Stimulated activated naive CD4-positive, alpha-beta T cell (primary cell): ENCODE results near the gene LAMB3.
A peak's percentile ranks its signal among the peaks of the same experiment; 100 is the strongest.

Source experiments
- DNase-seq, 6 experiments: peaks; one replicate each; lab custom pipeline; 2025; lab: John Stamatoyannopoulos, UW

LAMB3 gene

DNA sequence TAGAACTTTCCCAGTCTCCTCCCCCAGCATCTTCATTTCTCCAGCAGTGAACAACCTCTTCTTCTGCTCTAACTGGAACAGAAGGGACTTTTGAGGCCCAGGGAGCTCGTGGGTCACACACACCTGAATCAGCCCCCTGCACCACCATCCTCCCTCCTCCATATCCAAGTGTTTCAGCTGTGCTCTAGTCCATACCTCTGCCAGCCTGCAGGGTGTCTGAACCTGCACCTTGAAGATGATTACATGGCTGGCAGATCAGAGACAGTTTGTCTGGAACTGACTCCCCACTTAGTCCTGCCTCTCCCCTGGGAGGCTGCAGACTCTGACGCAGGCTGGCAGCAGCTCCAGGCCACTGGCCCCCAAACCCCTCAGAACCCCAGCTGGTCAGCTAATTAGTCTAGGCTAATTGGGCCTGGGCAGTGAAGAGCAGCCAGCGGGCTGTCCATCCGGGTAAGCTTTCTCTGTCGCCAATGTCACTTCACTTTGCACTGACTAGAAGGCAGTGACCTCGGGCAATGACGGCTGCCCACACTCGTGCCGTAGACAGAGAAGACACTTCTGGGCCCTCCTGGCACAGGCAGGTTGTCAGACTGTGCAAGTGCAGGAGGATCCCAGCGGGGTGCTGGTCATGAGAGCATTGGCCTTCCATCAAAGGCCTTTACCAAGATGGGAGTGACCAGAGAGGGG is 56.5 kb downstream of the LAMB3 start:
- no peak for DNase-seq

- no peak for DNase-seq
Measured at GRCh38 chr1:209595028-209595427, 57.2 kb downstream of the LAMB3 start.

GRCh38 chr1:209594440-209594839 is 57.8 kb downstream of the LAMB3 start:
- DNase-seq = no peak

DNA sequence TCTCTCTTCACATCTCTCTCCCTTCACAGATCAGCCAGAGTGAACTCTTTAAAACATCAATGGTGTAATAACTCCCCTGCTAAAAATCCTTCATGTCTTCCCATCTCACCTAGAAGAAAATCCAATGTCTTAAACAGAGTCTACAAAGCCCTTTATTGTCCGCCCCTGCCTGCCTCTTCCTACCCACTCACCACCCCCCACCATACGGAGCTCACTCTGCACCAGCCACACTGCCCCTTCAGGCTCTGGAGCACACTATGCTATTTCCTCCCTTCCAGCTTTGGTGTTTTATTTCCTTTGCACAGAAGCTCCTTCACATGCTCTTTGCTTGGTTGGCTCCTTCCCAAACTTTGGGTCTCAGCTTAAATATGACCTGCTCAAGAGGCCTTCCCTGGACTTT is 58.5 kb downstream of the LAMB3 start:
- DNase-seq = no peak

- DNase-seq = no peak
Measured at GRCh38 chr1:209590405-209590804, 61.8 kb downstream of the LAMB3 start.

GRCh38 chr1:209589863-209590262 is 62.4 kb downstream of the LAMB3 start:
- DNase-seq = no peak

DNA sequence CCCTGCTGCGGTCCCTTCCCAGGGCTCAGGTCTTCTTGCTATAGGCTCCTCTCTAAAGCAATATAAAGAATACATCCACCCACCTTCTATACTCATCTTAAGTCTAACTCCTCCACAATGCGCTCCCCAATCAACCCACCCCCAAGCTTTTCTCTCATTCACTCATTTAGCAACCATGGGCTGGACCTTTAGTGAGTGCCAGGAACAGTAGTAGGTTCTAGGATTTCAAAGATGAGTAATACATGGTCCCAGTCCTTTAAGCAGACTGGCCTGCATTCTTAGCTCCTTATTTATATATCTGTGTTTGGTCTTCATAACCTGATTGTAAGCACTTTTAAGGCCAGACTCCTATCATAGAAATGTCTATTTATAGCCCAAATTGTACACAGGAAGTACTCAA is 62.8 kb downstream of the LAMB3 start:
- DNase-seq = no peak

- DNase-seq = no peak
Measured at GRCh38 chr1:209587789-209588188, 64.4 kb downstream of the LAMB3 start.

GRCh38 chr1:209586221-209586740 is 65.9 kb downstream of the LAMB3 start:
- DNase-seq = no peak

DNA sequence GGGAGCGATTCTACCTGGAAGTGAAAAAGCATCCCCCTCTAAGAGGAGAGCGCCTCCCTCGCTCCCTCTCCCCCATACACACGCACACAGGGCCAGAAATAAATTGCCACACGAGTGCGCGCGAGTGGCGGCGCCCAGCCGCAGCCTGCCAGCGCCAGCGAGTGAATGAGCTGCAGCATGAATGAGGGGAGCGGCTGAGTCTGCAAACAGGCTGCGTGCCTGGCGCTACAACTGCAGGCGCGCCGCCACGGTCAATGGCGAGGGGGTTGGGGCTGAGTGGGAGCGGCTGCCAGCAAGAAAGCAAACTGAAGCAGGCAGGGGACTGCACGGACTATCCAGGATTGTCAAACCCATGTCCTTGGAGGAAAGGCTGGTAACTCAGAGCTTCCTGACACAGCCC is 66.6 kb downstream of the LAMB3 start:
- no peak for DNase-seq

DNA sequence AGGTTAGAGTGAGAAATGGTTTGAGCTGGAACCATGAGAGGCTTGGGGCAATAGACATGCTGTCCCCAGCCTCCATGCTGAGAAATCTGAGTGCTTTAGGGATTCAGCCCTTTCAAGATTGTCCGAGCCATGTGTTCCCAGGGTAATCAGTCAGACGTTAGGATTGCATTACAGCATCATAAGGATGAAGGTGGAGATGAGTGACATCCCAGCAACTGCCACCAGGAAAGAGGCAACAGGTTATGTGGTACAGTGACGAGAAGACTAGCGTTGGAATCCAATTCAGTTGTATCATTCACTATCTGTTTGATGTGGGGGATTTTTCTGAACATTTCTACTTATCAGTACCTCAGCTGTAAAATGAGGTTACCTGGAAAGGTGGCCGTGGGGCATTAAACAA is 67.0 kb downstream of the LAMB3 start:
- no peak for DNase-seq

- DNase-seq = no peak
Measured at GRCh38 chr1:209584231-209584672, 68.0 kb downstream of the LAMB3 start.

DNA sequence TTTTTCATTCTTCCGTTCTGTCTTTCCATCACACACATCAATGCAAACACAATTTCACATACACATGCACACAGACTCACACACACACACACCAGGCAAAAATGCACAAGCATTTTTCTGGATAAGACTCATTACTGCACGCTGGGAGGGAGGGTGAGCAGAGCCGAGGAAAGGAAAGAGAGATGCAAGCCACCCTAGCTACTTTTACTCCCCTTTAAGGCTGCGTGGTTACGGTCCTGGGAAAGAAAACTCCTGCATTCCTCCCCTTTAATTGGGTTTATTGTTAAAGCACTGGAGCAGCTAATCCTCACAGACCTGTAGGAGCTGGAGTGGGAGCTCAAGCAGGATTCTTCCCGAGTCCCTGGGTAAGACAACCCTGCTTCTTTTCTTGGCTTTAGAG is 68.8 kb downstream of the LAMB3 start, which contains the start of gene CAMK1G:
Gene CAMK1G (plus strand): TSS at position 307 of the 400 bp plus-strand sequence. CDS start 11,270 bp downstream, outside the sequence.
- no peak for DNase-seq

DNA sequence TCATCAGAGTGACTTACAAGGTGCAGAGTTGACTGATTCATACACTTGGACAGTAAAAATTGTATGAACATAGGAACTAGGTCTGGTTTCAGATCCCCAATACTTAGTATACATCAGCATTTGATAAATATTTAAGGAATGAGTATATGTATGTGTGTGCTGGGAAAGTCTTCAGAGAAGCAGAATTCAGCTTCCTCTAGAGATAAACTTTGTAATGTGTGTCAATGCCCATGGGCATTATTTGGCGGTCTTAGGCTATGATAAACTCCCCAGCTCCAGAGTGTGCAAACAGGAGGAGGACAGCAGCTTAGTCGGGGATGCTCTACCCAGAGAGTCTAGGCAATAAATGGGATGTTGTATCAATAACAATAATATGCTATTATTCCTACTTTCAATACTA is 71.6 kb downstream of the LAMB3 start:
- no peak for DNase-seq

- DNase-seq = no peak
Measured at GRCh38 chr1:209577346-209577745, 74.9 kb downstream of the LAMB3 start.

DNA sequence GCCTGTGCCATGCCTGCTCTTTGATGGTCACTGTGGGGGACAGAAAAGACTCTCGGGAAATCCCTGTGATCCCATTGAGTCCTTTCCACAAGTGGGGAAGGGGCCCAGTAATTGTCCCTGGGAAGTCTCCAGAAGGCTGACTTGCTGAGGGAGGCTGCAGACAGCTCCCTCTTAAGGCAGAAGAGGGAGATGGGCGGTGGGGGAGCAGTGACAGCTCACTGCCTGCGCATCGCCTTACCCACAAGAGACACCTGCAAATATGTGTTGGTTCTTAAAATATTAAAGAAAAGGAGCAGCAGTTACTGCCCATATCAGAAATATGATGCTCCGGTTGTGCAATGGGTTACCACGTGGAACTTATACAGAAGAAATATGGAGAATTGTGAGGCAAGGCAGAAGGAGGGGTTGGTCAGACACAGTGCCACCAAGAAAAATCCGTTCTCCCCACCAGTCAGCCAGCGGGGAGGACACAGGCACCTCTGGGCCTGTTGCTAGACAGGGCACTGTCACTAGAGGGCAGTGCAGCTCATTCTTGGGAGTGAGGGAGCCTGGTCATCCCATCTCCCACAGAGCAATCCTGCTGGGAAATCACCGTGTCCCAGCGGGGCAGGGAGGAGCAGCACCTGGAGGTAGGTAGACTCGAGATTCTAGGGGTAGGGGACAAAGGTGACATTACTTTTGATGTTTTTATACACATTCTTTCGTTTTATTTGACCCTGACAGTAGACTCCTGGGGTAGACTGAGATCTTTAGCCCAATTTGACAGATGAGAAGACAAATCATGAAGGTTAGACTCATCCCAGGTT is 75.6 kb downstream of the LAMB3 start:
- peak in 5 of 6 experiments; percentile 14 to 54 (median 41) for DNase-seq

GRCh38 chr1:209570743-209571142 is 81.5 kb downstream of the LAMB3 start:
- DNase-seq = no peak

- DNase-seq = peak; percentile 40 to 72 (median 64)
Measured at GRCh38 chr1:209569455-209570207, 82.6 kb downstream of the LAMB3 start.

- no peak for DNase-seq
Measured at GRCh38 chr1:209567698-209568175, 84.5 kb downstream of the LAMB3 start.

DNA sequence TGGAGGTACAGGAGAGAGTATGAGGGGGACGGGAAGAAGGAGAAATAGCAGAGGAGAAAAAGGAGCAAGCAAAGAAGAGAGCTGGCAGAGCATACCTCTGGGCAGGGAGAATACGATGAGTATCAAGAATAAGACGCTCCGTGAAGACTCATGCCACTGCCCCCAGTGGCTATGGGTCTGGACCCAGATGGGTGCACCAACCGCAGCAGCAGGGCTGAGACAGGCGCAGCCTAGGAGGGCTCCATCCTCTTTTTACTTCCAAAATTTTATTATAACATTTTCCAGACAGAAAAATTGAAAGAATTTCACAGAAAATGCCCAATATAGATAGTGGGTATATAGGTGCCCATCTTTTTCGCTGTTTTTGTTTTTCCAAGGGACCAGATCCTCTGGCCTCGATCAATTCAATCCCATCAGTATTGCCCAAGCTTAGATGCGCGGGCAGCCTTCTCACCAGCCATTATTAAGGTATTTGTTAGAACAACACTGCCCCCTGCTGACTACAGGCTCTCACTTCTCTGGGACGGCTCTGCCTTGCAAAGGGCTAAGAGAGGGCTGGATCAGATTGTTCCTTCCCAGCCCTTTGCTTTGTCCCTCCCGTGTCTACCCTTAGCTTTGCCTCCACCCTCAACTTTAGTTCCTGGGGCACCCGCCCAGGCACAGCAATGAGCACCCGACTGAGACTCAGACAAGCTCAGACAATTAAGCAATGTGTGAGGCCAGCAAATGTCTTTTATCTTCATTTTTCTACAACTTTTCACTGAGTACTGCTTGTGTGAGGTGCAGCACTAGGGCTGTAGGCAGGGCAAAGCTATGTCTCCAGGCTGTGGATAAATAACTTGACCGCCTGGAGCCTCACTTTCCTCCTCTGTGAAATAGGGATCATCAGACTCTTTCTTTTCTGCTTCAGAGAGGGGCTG is 86.2 kb downstream of the LAMB3 start:
- DNase-seq = peak; percentile 13 to 77 (median 59)
